HepG2 (cell line): ENCODE measurements around the gene SLC8A2. TPM values are rescaled to one million over a fixed set of nuclear protein-coding genes. Genes with fewer than 3 reads are reported as not detected.

Experiments
- HDAC2 ChIP-seq: sonication (generic); formaldehyde crosslinking; IDR thresholded peaks from 2 replicates; pipeline ENCODE4 v1.4.0; 2020; ENCODE audit warnings: missing genetic modification reagents
- HES4 ChIP-seq: sonication (generic); formaldehyde crosslinking; IDR thresholded peaks from 2 replicates; pipeline ENCODE4 v1.9.0; 2021; ENCODE audit warnings: mild to moderate bottlenecking, missing genetic modification reagents, borderline replicate concordance
- KDM4B ChIP-seq: sonication (generic); formaldehyde crosslinking; IDR thresholded peaks from 2 replicates; pipeline ENCODE4 v1.4.0; 2020; ENCODE audit warnings: missing genetic modification reagents
- KDM5B ChIP-seq: sonication (generic); formaldehyde crosslinking; IDR thresholded peaks from 2 replicates; pipeline ENCODE4 v1.4.0; 2020; ENCODE audit warnings: missing genetic modification reagents, mild to moderate bottlenecking, borderline replicate concordance
- KDM6A ChIP-seq: IDR thresholded peaks from 2 replicates; pipeline ENCODE4 v1.6.1; 2016; ENCODE audit warnings: low read depth
- KLF12 ChIP-seq: sonication (generic); formaldehyde crosslinking; IDR thresholded peaks from 2 replicates; pipeline ENCODE4 v1.4.0; 2020; ENCODE audit warnings: missing genetic modification reagents, borderline replicate concordance
- POLR2AphosphoS2 ChIP-seq: IDR thresholded peaks from 2 replicates; pipeline ENCODE4 v1.6.1; 2011; ENCODE audit warnings: low read depth, low read length, improper control_type of control experiment
- REL ChIP-seq: sonication (generic); formaldehyde crosslinking; conservative IDR thresholded peaks from 2 replicates; pipeline ENCODE4 v1.8.0; 2022; ENCODE audit warnings: mild to moderate bottlenecking, missing genetic modification reagents, moderate library complexity
- SOX5 ChIP-seq: IDR thresholded peaks from 2 replicates; pipeline ENCODE4 v1.6.1; 2016; ENCODE audit warnings: borderline replicate concordance
- SRY ChIP-seq: sonication (generic); formaldehyde crosslinking; IDR thresholded peaks from 2 replicates; pipeline ENCODE4 v1.8.0; 2022; ENCODE audit warnings: mild to moderate bottlenecking, missing genetic modification reagents
- TCF7 ChIP-seq: sonication (generic); IDR thresholded peaks from 2 replicates; pipeline ENCODE4 v1.6.1; 2016; ENCODE audit warnings: antibody characterized with exemption, low read depth
- YEATS4 ChIP-seq: sonication (generic); formaldehyde crosslinking; IDR thresholded peaks from 2 replicates; pipeline ENCODE4 v1.4.0; 2020; ENCODE audit warnings: missing genetic modification reagents, borderline replicate concordance
- ZBTB7B ChIP-seq: sonication (generic); formaldehyde crosslinking; IDR thresholded peaks from 2 replicates; pipeline ENCODE4 v1.4.0; 2020; ENCODE audit warnings: missing genetic modification reagents
- ZFP82 ChIP-seq: sonication (generic); formaldehyde crosslinking; IDR thresholded peaks from 2 replicates; pipeline ENCODE4 v1.5.1; 2020; ENCODE audit warnings: mild to moderate bottlenecking, missing genetic modification reagents, borderline replicate concordance
- ZNF333 ChIP-seq: sonication (generic); formaldehyde crosslinking; IDR thresholded peaks from 2 replicates; pipeline ENCODE4 v1.4.0; 2020; ENCODE audit warnings: mild to moderate bottlenecking, missing genetic modification reagents, borderline replicate concordance
- ZNF350 ChIP-seq: sonication (generic); formaldehyde crosslinking; IDR thresholded peaks from 2 replicates; pipeline ENCODE4 v1.4.0; 2020; ENCODE audit warnings: mild to moderate bottlenecking, low read depth, missing genetic modification reagents, borderline replicate concordance
- ZNF574 ChIP-seq: sonication (generic); formaldehyde crosslinking; IDR thresholded peaks from 2 replicates; pipeline ENCODE4 v1.4.0; 2020; ENCODE audit warnings: missing genetic modification reagents
- ZNF674 ChIP-seq: sonication (generic); formaldehyde crosslinking; IDR thresholded peaks from 2 replicates; pipeline ENCODE4 v1.5.0; 2020; ENCODE audit warnings: low read depth, mild to moderate bottlenecking, missing genetic modification reagents
- polyA plus RNA-seq, 8 experiments: library from polyadenylated mRNA; depleted of rRNA in 3 of 8; stranded (reverse) in 7 of 8; unstranded in 1 of 8; fragments of >200 nt; fragmentation: Illumina TruSeq in 4 of 8; extraction: Trizol in 4 of 8; gene quantifications; 2 replicates each; pipeline versions ENCODE4 v1.2.1 to v1.2.3, GENCODE V29; 2011 to 2016; ENCODE audit warnings: low read depth in 4 of 8, missing spikeins in 1 of 8, mixed read lengths in 1 of 8; ENCODE audit not compliant: insufficient read depth in 1 of 8
- total RNA-seq, 5 experiments: library from RNA; depleted of rRNA; stranded (reverse); fragments of >200 nt; fragmentation: Illumina TruSeq; extraction: Trizol; gene quantifications; 2 replicates each; pipeline ENCODE4 v1.2.3, GENCODE V29; 2016; ENCODE audit warnings: low read depth in 1 of 5
- TF ChIP-seq, protein P1 (sequence below): sonication (generic); formaldehyde crosslinking; conservative IDR thresholded peaks from 2 replicates; pipeline ENCODE4 v1.4.0; 2020; ENCODE audit warnings: missing genetic modification reagents
- TF ChIP-seq, protein P2 (sequence below): sonication (generic); formaldehyde crosslinking; conservative IDR thresholded peaks from 2 replicates; pipeline ENCODE4 v1.4.0; 2020; ENCODE audit warnings: missing genetic modification reagents
- TF ChIP-seq, protein P3 (sequence below): sonication (generic); formaldehyde crosslinking; IDR thresholded peaks from 2 replicates; pipeline ENCODE4 v1.8.0; 2022; ENCODE audit warnings: mild to moderate bottlenecking, missing genetic modification reagents, moderate library complexity

Gene SLC8A2
- total and polyA plus RNA-seq, 2 of the 13 experiments (the other 11 are each of a cell fraction or from before 2014, with no cell fraction given) = 0.02 TPM; not detected in 1

DNA sequence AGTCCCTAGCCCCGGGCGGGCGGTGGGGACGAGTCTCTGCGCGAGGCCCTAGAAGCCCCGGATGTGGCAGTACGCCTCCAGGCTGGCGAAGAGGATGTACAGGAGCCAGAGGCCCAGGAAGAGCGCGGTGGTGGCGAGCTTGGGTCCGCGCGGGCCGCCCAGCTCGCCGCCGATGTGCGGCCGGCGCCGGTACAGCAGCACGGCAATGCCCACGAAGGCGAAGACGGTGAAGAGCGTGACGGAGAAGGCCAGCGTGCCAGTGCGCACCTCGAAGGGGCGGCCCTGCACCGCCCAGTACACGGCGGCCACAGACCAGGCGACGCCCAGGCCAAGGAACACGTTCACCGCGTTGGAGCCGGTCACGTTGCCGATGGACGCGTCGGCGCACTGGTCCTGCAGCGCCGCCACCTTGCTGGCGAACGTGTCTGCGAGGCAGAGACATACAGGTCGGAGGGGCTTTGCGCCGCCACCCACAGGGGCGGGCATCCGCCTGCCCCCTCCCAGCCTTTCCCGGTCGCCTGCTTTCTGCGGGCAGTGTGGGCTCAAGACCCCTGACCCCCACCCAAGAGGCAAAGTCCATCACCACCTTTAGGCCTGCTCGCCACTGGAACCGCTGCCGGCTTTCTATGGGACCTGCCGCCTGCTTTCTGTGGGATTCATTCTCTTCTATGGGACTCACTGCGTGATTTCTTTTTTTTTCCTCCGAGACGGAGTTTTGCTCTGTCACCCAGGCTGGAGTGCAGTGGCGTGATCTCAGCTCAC is 41.5 kb downstream of the SLC8A2 start (continued):
- TF ChIP-seq ZFP82 (CRISPR knock-in tag) = peak; percentile 34; the same call in 1 of the 2 replicates
- TF ChIP-seq, protein P1, sequence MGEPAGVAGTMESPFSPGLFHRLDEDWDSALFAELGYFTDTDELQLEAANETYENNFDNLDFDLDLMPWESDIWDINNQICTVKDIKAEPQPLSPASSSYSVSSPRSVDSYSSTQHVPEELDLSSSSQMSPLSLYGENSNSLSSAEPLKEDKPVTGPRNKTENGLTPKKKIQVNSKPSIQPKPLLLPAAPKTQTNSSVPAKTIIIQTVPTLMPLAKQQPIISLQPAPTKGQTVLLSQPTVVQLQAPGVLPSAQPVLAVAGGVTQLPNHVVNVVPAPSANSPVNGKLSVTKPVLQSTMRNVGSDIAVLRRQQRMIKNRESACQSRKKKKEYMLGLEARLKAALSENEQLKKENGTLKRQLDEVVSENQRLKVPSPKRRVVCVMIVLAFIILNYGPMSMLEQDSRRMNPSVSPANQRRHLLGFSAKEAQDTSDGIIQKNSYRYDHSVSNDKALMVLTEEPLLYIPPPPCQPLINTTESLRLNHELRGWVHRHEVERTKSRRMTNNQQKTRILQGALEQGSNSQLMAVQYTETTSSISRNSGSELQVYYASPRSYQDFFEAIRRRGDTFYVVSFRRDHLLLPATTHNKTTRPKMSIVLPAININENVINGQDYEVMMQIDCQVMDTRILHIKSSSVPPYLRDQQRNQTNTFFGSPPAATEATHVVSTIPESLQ (CRISPR knock-in tag) = no peak
- TF ChIP-seq KDM4B = no peak
- peak; percentile 63; the same call in 1 of the 2 replicates for TF ChIP-seq YEATS4 (CRISPR knock-in tag)
- peak; percentile 55; the same call in 1 of the 2 replicates for TF ChIP-seq ZNF350 (CRISPR knock-in tag)
- 0 out of 2 replicates have a peak, but pooled peaks have one; percentile 41 for TF ChIP-seq ZBTB7B
- TF ChIP-seq SRY (CRISPR knock-in tag) = peak; percentile 94
- TF ChIP-seq SOX5 (CRISPR knock-in tag) = no peak
- TF ChIP-seq POLR2AphosphoS2 = no peak
- TF ChIP-seq KLF12 (CRISPR knock-in tag) = no peak
- peak; percentile 58; the same call in 1 of the 2 replicates for TF ChIP-seq ZNF574 (CRISPR knock-in tag)
- TF ChIP-seq ZNF333 (CRISPR knock-in tag) = peak; percentile 76; the same call in 1 of the 2 replicates
- TF ChIP-seq, protein P2, sequence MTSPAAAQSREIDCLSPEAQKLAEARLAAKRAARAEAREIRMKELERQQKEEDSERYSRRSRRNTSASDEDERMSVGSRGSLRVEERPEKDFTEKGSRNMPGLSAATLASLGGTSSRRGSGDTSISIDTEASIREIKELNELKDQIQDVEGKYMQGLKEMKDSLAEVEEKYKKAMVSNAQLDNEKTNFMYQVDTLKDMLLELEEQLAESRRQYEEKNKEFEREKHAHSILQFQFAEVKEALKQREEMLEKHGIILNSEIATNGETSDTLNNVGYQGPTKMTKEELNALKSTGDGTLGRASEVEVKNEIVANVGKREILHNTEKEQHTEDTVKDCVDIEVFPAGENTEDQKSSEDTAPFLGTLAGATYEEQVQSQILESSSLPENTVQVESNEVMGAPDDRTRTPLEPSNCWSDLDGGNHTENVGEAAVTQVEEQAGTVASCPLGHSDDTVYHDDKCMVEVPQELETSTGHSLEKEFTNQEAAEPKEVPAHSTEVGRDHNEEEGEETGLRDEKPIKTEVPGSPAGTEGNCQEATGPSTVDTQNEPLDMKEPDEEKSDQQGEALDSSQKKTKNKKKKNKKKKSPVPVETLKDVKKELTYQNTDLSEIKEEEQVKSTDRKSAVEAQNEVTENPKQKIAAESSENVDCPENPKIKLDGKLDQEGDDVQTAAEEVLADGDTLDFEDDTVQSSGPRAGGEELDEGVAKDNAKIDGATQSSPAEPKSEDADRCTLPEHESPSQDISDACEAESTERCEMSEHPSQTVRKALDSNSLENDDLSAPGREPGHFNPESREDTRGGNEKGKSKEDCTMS (CRISPR knock-in tag) = no peak
- peak; percentile 93 for TF ChIP-seq KDM5B (CRISPR knock-in tag)
- TF ChIP-seq HES4 (CRISPR knock-in tag) = peak; percentile 83
- peak; percentile 50 for TF ChIP-seq HDAC2 (CRISPR knock-in tag)
- no peak for TF ChIP-seq REL (CRISPR knock-in tag)
- TF ChIP-seq KDM6A (CRISPR knock-in tag) = no peak
- TF ChIP-seq, protein P3, sequence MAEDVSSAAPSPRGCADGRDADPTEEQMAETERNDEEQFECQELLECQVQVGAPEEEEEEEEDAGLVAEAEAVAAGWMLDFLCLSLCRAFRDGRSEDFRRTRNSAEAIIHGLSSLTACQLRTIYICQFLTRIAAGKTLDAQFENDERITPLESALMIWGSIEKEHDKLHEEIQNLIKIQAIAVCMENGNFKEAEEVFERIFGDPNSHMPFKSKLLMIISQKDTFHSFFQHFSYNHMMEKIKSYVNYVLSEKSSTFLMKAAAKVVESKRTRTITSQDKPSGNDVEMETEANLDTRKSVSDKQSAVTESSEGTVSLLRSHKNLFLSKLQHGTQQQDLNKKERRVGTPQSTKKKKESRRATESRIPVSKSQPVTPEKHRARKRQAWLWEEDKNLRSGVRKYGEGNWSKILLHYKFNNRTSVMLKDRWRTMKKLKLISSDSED (CRISPR knock-in tag) = no peak
- no peak for TF ChIP-seq ZNF674 (CRISPR knock-in tag)
- no peak for TF ChIP-seq TCF7
